Esophagus squamous epithelium (tissue), 4 donors: Measurements from ENCODE around the gene CDH11.

Source experiments
- POLR2A ChIP-seq, 4 donors: fragments of 450-650 bp; IDR thresholded peaks; one replicate each; pipeline ENCODE4 v1.6.1; 2017; ENCODE audit warnings: antibody characterized with exemption in 4 of 4, mild to moderate bottlenecking in 4 of 4, moderate library complexity in 3 of 4
- TF ChIP-seq, protein P1 (sequence below), 6 experiments: fragments of 450-650 bp in 4 of 6; fragments of 200-600 bp in 2 of 6; sonication (generic) in 2 of 6; IDR thresholded peaks; one replicate each; pipeline ENCODE4 v1.5.1; 2016 to 2019; ENCODE audit warnings: antibody characterized with exemption in 6 of 6, mild to moderate bottlenecking in 4 of 6, moderate library complexity in 4 of 6

DNA sequence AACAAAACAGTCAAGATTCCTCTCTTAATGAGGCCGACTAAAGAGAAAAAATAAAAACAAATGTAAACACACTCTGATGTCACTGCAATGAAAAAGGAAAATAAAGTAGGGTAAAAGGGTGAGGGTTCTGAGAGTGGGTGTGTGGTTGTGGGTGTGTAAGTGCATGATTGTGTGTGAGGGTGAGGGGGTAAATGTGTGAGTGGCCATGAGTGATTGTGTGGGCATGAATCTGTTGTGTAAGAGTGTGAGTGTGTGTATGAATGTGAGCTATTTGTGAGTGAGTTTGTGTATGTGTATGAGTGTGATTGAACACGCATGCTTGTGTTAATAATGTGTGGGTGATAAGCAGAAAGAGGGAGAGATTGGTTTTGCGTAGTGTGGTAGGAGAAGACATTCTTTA is 132.8 kb downstream of the CDH11 start:
- no peak for TF ChIP-seq POLR2A (IDR thresholded peaks at IDR 0.05)
- TF ChIP-seq, protein P1, sequence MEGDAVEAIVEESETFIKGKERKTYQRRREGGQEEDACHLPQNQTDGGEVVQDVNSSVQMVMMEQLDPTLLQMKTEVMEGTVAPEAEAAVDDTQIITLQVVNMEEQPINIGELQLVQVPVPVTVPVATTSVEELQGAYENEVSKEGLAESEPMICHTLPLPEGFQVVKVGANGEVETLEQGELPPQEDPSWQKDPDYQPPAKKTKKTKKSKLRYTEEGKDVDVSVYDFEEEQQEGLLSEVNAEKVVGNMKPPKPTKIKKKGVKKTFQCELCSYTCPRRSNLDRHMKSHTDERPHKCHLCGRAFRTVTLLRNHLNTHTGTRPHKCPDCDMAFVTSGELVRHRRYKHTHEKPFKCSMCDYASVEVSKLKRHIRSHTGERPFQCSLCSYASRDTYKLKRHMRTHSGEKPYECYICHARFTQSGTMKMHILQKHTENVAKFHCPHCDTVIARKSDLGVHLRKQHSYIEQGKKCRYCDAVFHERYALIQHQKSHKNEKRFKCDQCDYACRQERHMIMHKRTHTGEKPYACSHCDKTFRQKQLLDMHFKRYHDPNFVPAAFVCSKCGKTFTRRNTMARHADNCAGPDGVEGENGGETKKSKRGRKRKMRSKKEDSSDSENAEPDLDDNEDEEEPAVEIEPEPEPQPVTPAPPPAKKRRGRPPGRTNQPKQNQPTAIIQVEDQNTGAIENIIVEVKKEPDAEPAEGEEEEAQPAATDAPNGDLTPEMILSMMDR (IDR thresholded peaks at IDR 0.05), result no peak
